ENCODE measurements around the gene VWCE. TPM values are rescaled to one million over a fixed set of nuclear protein-coding genes. Genes with fewer than 3 reads are reported as not detected.
A peak's percentile ranks its signal among the peaks of the same experiment; 100 is the strongest.

The VWCE gene
- total and polyA plus RNA-seq, 10 of the 15 experiments (the other 5 are each of a cell fraction or from before 2014, with no cell fraction given): 0.10 to 4.9 (median 2.4) TPM

GRCh38 chr11:61332797-61333549, 37.9 kb upstream of the VWCE start, which contains the start of the genes DDB1 and TKFC (continued):
- 0 out of 2 replicates have a peak, but pooled peaks have one; percentile 40 for TF ChIP-seq MLLT1 (IDR thresholded peaks at IDR 0.05)
- no peak for TF ChIP-seq PRDM15 (CRISPR knock-in tag; IDR thresholded peaks at IDR 0.05)
- peak; percentile 64 for TF ChIP-seq HCFC1 (IDR thresholded peaks at IDR 0.05; ENCODE audit: low read length)
- no peak for TF ChIP-seq NFYA (IDR thresholded peaks at IDR 0.05; ENCODE audit: borderline replicate concordance, low read depth, low read length)
- TF ChIP-seq ETV6 (conservative IDR thresholded peaks at IDR 0.05 in 1 of 2, IDR thresholded peaks at IDR 0.05 in 1 of 2; ENCODE audit: borderline replicate concordance in 1 of 2, low read depth in 1 of 2): peak in 1 of 2 experiments; percentile 38; a peak in 1 of 4 replicates
- no peak for TF ChIP-seq SPI1 (IDR thresholded peaks at IDR 0.05; ENCODE audit: borderline replicate concordance, insufficient read depth, low read depth, low read length)
- peak; percentile 40 for TF ChIP-seq RELA (IDR thresholded peaks at IDR 0.05; ENCODE audit: borderline replicate concordance, partially characterized antibody)
- no peak for TF ChIP-seq SIX5 (IDR thresholded peaks at IDR 0.05; ENCODE audit: low read depth, low read length, severe bottlenecking)
- no peak for TF ChIP-seq ESRRA (IDR thresholded peaks at IDR 0.05; ENCODE audit: low read length)
- no peak; the same call in 1 of the 2 replicates for TF ChIP-seq STAT1 (conservative IDR thresholded peaks at IDR 0.05)
- TF ChIP-seq MTA3 (IDR thresholded peaks at IDR 0.05; ENCODE audit: borderline replicate concordance, low read length): no peak
- no peak for TF ChIP-seq ZNF274 (IDR thresholded peaks at IDR 0.05; ENCODE audit: insufficient read depth, insufficient read length)
- TF ChIP-seq FOXM1 (IDR thresholded peaks at IDR 0.05; ENCODE audit: low read depth, low read length): no peak
- TF ChIP-seq HDAC6 (IDR thresholded peaks at IDR 0.05; ENCODE audit: unreplicated experiment): peak; percentile 48
- TF ChIP-seq KDM1A (IDR thresholded peaks at IDR 0.05; ENCODE audit: borderline replicate concordance): no peak
- no peak for TF ChIP-seq FOXK2 (IDR thresholded peaks at IDR 0.05)
- no peak for TF ChIP-seq NFIC (IDR thresholded peaks at IDR 0.05; ENCODE audit: low read depth, low read length)
- TF ChIP-seq NR2C2 (IDR thresholded peaks at IDR 0.05; ENCODE audit: borderline replicate concordance, control insufficient read depth, insufficient read length, low read depth): no peak
- TF ChIP-seq POLR2AphosphoS5 (IDR thresholded peaks at IDR 0.05; ENCODE audit: low read length): peak; percentile 91
- 0 out of 2 replicates have a peak, but pooled peaks have one; percentile 64 for TF ChIP-seq TBL1XR1 (IDR thresholded peaks at IDR 0.05; ENCODE audit: low read depth, low read length)
- TF ChIP-seq MYC (IDR thresholded peaks at IDR 0.05; ENCODE audit: insufficient read depth, insufficient read length, insufficient replicate concordance, low read length, severe bottlenecking): peak; percentile 77
- no peak; the same call in none of the 2 replicates for TF ChIP-seq ZNF207 (IDR thresholded peaks at IDR 0.05; ENCODE audit: borderline replicate concordance)
- TF ChIP-seq LARP7 (IDR thresholded peaks at IDR 0.05): peak; percentile 68; the same call in 1 of the 2 replicates
- TF ChIP-seq NR2C1 (IDR thresholded peaks at IDR 0.05): peak; percentile 64
- no peak for TF ChIP-seq ATF7 (IDR thresholded peaks at IDR 0.05; ENCODE audit: low read depth)
- TF ChIP-seq CHD4 (IDR thresholded peaks at IDR 0.05): no peak
- 0 out of 2 replicates have a peak, but pooled peaks have one; percentile 38 for TF ChIP-seq CHD1 (IDR thresholded peaks at IDR 0.05; ENCODE audit: low read depth, low read length)
